ENCODE measurements around the gene PCDHA8. TPM values are rescaled to one million over a fixed set of nuclear protein-coding genes. Genes with fewer than 3 reads are reported as not detected.
A peak's percentile ranks its signal among the peaks of the same experiment; 100 is the strongest.
"Not testable (repeated sequence)": the region's sequence is repeated elsewhere in the genome, so short reads cannot be mapped to it uniquely, and the experiment has no call there.

Gene PCDHA8
- total RNA-seq, 1 donor from 2014 or later, result 1.0 TPM

- no peaks in the 10 kb centered on the region for H3K27me3 Mint-ChIP-seq (ENCODE audit: low read depth, unreplicated experiment)
- H3K27ac ChIP-seq (ENCODE audit: low read depth, low read length), result no peak within 1 kb of the TSS
- DNase-seq (ENCODE audit: low read depth) (peak; percentile 5), FAIRE-seq (no peak)
- H3K9me3 Mint-ChIP-seq (ENCODE audit: unreplicated experiment), result peaks cover 5% of the 10 kb centered on the region
- no peaks in the 10 kb centered on the region for H3K36me3 ChIP-seq (ENCODE audit: insufficient read depth, low read length)
- no peaks in the 10 kb centered on the region for H4K20me1 ChIP-seq (ENCODE audit: insufficient read depth, low read length)
- peaks cover 10% of the 10 kb centered on the region for H3K36me3 Mint-ChIP-seq (ENCODE audit: low read depth, unreplicated experiment)
- no peak within 1 kb of the TSS for H3K4me2 ChIP-seq (ENCODE audit: low read length)
- no peaks in the 10 kb centered on the region for H3K4me1 Mint-ChIP-seq (ENCODE audit: low read depth, unreplicated experiment)
- H3K4me3 Mint-ChIP-seq (ENCODE audit: unreplicated experiment), result peak within 1 kb of the TSS; percentile 76
- no peak within 1 kb of the TSS for H3K4me3 ChIP-seq (ENCODE audit: insufficient read depth, low read depth, low read length)
- H3K27me3 ChIP-seq (ENCODE audit: insufficient read depth, low read length), result no peaks in the 10 kb centered on the region
- H3K9ac ChIP-seq (ENCODE audit: low read length), result no peak within 1 kb of the TSS
- H3K4me1 ChIP-seq (ENCODE audit: insufficient read depth, low read length), result no peaks in the 10 kb centered on the region
- H3K27ac Mint-ChIP-seq (ENCODE audit: unreplicated experiment), result no peak within 1 kb of the TSS
- no peak within 1 kb of the TSS for H2AFZ ChIP-seq (ENCODE audit: low read depth, low read length)
- H3K9me3 ChIP-seq (ENCODE audit: insufficient read depth, low read depth, low read length), result peaks cover 14% of the 10 kb centered on the region
- no peak for TF ChIP-seq CTCF (IDR thresholded peaks at IDR 0.05; ENCODE audit: insufficient read depth, low read depth, low read length)
- TF ChIP-seq EZH2 (IDR thresholded peaks at IDR 0.05; ENCODE audit: insufficient read depth, low read length), result no peak
- H3K79me2 ChIP-seq (ENCODE audit: insufficient read depth, low read length), result no peaks in the 10 kb centered on the region
Observed at GRCh38 chr5:140833993-140834392, 7.0 kb upstream of the PCDHA8 start, which contains the start of gene PCDHA7. Gene PCDHA7 (plus strand): TSS chr5:140834269. CDS start chr5:140834384, 115 bp downstream.

GRCh38 chr5:140834439-140835008 lies 6.5 kb upstream of the PCDHA8 start:
- H3K4me3 ChIP-seq (ENCODE audit: insufficient read depth, low read depth, low read length); H4K20me1 ChIP-seq (ENCODE audit: insufficient read depth, low read length); H3K4me2 ChIP-seq (ENCODE audit: low read length); FAIRE-seq; H3K27ac Mint-ChIP-seq (ENCODE audit: unreplicated experiment); H3K36me3 ChIP-seq (ENCODE audit: insufficient read depth, low read length); H2AFZ ChIP-seq (ENCODE audit: low read depth, low read length); H3K27ac ChIP-seq (ENCODE audit: low read depth, low read length); H3K79me2 ChIP-seq (ENCODE audit: insufficient read depth, low read length); H3K9ac ChIP-seq (ENCODE audit: low read length); H3K4me1 Mint-ChIP-seq (ENCODE audit: low read depth, unreplicated experiment); DNase-seq (ENCODE audit: low read depth); H3K27me3 Mint-ChIP-seq (ENCODE audit: low read depth, unreplicated experiment); H3K9me3 Mint-ChIP-seq (ENCODE audit: unreplicated experiment); H3K27me3 ChIP-seq (ENCODE audit: insufficient read depth, low read length); H3K36me3 Mint-ChIP-seq (ENCODE audit: low read depth, unreplicated experiment); H3K4me1 ChIP-seq (ENCODE audit: insufficient read depth, low read length): not testable (repeated sequence)
- peak overlapping the region; percentile 76 for H3K4me3 Mint-ChIP-seq (ENCODE audit: unreplicated experiment)
- peaks cover 14% of the 10 kb centered on the region for H3K9me3 ChIP-seq (ENCODE audit: insufficient read depth, low read depth, low read length)

- H3K4me1 ChIP-seq (ENCODE audit: insufficient read depth, low read length), result no peaks in the 10 kb centered on the region
- no peaks in the 10 kb centered on the region for H3K36me3 ChIP-seq (ENCODE audit: insufficient read depth, low read length)
- H3K9ac ChIP-seq (ENCODE audit: low read length), result no peak overlapping the region
- H3K36me3 Mint-ChIP-seq (ENCODE audit: low read depth, unreplicated experiment), result peaks cover 9% of the 10 kb centered on the region
- no peak for TF ChIP-seq EZH2 (IDR thresholded peaks at IDR 0.05; ENCODE audit: insufficient read depth, low read length)
- no peak for TF ChIP-seq CTCF (IDR thresholded peaks at IDR 0.05; ENCODE audit: insufficient read depth, low read depth, low read length)
- H3K27me3 Mint-ChIP-seq (ENCODE audit: low read depth, unreplicated experiment), result no peaks in the 10 kb centered on the region
- no peaks in the 10 kb centered on the region for H3K79me2 ChIP-seq (ENCODE audit: insufficient read depth, low read length)
- H3K9me3 ChIP-seq (ENCODE audit: insufficient read depth, low read depth, low read length), result peaks cover 14% of the 10 kb centered on the region
- H4K20me1 ChIP-seq (ENCODE audit: insufficient read depth, low read length), result no peaks in the 10 kb centered on the region
- H3K27ac Mint-ChIP-seq (ENCODE audit: unreplicated experiment), result no peak overlapping the region
- DNase-seq (ENCODE audit: low read depth) (no peak), FAIRE-seq (no peak)
- H3K4me3 Mint-ChIP-seq (ENCODE audit: unreplicated experiment), result no peak overlapping the region
- H3K4me3 ChIP-seq (ENCODE audit: insufficient read depth, low read depth, low read length), result no peak overlapping the region
- H2AFZ ChIP-seq (ENCODE audit: low read depth, low read length), result no peak overlapping the region
- H3K27ac ChIP-seq (ENCODE audit: low read depth, low read length), result no peak overlapping the region
- H3K9me3 Mint-ChIP-seq (ENCODE audit: unreplicated experiment), result peaks cover 5% of the 10 kb centered on the region
- no peaks in the 10 kb centered on the region for H3K4me1 Mint-ChIP-seq (ENCODE audit: low read depth, unreplicated experiment)
- H3K4me2 ChIP-seq (ENCODE audit: low read length), result no peak overlapping the region
- no peaks in the 10 kb centered on the region for H3K27me3 ChIP-seq (ENCODE audit: insufficient read depth, low read length)
Observed at GRCh38 chr5:140835622-140836510, 5.1 kb upstream of the PCDHA8 start.
